DND-41 (cell line): ENCODE measurements around the gene SENP1.
A peak's percentile ranks its signal among the peaks of the same experiment; 100 is the strongest.
"Not testable (repeated sequence)": the region's sequence is repeated elsewhere in the genome, so short reads cannot be mapped to it uniquely, and the experiment has no call there.

Experiments
- ATAC-seq: fragments of 200-7000 bp; cut with Tn5 transposase; 3 replicates; pipeline ENCODE4 v1.9.1; 2021; ENCODE audit warnings: low read depth; ENCODE audit not compliant: insufficient read depth
- DNase-seq: peaks from one replicate; pipeline ENCODE4 v3.0.0-alpha.2; 2020
- H2AFZ ChIP-seq: 2 replicates; pipeline ENCODE4 v1.6.0; 2012; ENCODE audit warnings: low read depth, low read length
- H3K27ac ChIP-seq: 2 replicates; pipeline ENCODE4 v1.5.1; 2012; ENCODE audit warnings: low read length, inconsistent platforms
- H3K27me3 ChIP-seq: fragments of 200-600 bp; sonication (generic); 2 replicates; pipeline ENCODE4 v1.6.0; 2012; ENCODE audit warnings: low read length, mild to moderate bottlenecking, inconsistent platforms; ENCODE audit not compliant: insufficient read depth, poor library complexity
- H3K36me3 ChIP-seq: 2 replicates; pipeline ENCODE4 v1.5.1; 2012; ENCODE audit warnings: low read length, inconsistent platforms; ENCODE audit not compliant: insufficient read depth
- H3K4me1 ChIP-seq: 2 replicates; pipeline ENCODE4 v1.5.1; 2012; ENCODE audit warnings: mild to moderate bottlenecking, low read length; ENCODE audit not compliant: insufficient read depth
- H3K4me2 ChIP-seq: 2 replicates; pipeline ENCODE4 v1.6.0; 2012; ENCODE audit warnings: mild to moderate bottlenecking, moderate library complexity, low read length, inconsistent platforms; ENCODE audit not compliant: insufficient read depth
- H3K4me3 ChIP-seq, 2 experiments: fragments of 200-600 bp in 1 of 2; shearing (Covaris generic) in 1 of 2; 2 replicates each; pipeline ENCODE4 v1.5.1; 2012 to 2016; ENCODE audit warnings: inconsistent platforms in 2 of 2, low read length in 2 of 2, mild to moderate bottlenecking in 2 of 2, low read depth in 1 of 2, moderate library complexity in 1 of 2
- H3K79me2 ChIP-seq: 2 replicates; pipeline ENCODE4 v1.6.0; 2012; ENCODE audit warnings: low read length, inconsistent platforms; ENCODE audit not compliant: insufficient read depth
- H3K9ac ChIP-seq: 2 replicates; pipeline ENCODE4 v1.6.0; 2012; ENCODE audit warnings: low read depth, mild to moderate bottlenecking, inconsistent platforms, low read length, moderate library complexity
- H3K9me3 ChIP-seq: 2 replicates; pipeline ENCODE4 v1.5.1; 2012; ENCODE audit warnings: low read length, moderate library complexity, mild to moderate bottlenecking, inconsistent platforms; ENCODE audit not compliant: insufficient read depth, severe bottlenecking
- H4K20me1 ChIP-seq: 2 replicates; pipeline ENCODE4 v1.6.0; 2012; ENCODE audit warnings: low read length; ENCODE audit not compliant: insufficient read depth
- CTCF ChIP-seq: IDR thresholded peaks from 2 replicates; pipeline ENCODE4 v1.5.1; 2012; ENCODE audit warnings: borderline replicate concordance, low read length, moderate library complexity, mild to moderate bottlenecking; ENCODE audit not compliant: poor library complexity, severe bottlenecking; ENCODE audit errors: extremely low read depth
- EZH2 ChIP-seq: IDR thresholded peaks from 3 replicates; pipeline ENCODE4 v1.6.1; 2012; ENCODE audit warnings: borderline replicate concordance, low read depth, mild to moderate bottlenecking, moderate library complexity, low read length, inconsistent platforms; ENCODE audit not compliant: severe bottlenecking

The SENP1 gene

GRCh38 chr12:48119078-48119833 lies 13.4 kb upstream of the SENP1 start, which contains the start of gene PFKM:
Gene PFKM (plus strand): TSS chr12:48119364. CDS start chr12:48122775, 3,411 bp downstream.
- TF ChIP-seq EZH2 (no peak), CTCF (no peak)
- no peaks in the 10 kb centered on the region for H3K27me3 ChIP-seq
- H3K4me1 ChIP-seq = peaks cover 21% of the 10 kb centered on the region
- peak within 1 kb of the TSS; percentile 16; the same call in 1 of the 2 replicates for H3K27ac ChIP-seq
- H3K4me2 ChIP-seq = peak within 1 kb of the TSS; percentile 63
- H3K4me3 ChIP-seq = peak within 1 kb of the TSS; percentile 32 to 77; a peak in 3 of 4 replicates
- peak within 1 kb of the TSS; percentile 71 for H2AFZ ChIP-seq
- no peaks in the 10 kb centered on the region for H3K79me2 ChIP-seq
- ATAC-seq = peak; percentile 100
- peak within 1 kb of the TSS; percentile 47 for H3K9ac ChIP-seq
- no peaks in the 10 kb centered on the region for H4K20me1 ChIP-seq
- DNase-seq = peak; percentile 84
- H3K36me3 ChIP-seq = peaks cover under 1% of the 10 kb centered on the region; the same call in 1 of the 2 replicates
- H3K9me3 ChIP-seq = no peaks in the 10 kb centered on the region

- Histone ChIP-seq H3K27me3 (no peaks in the 10 kb centered on the region), H3K9ac (peak overlapping the region; percentile 47; the same call in 1 of the 2 replicates), H4K20me1 (no peaks in the 10 kb centered on the region), H3K79me2 (no peaks in the 10 kb centered on the region), H3K36me3 (no peaks in the 10 kb centered on the region), H2AFZ (peak overlapping the region; percentile 71; the same call in 1 of the 2 replicates), H3K4me3 (peak overlapping the region in 1 of 2 experiments; percentile 77; a peak in 1 of 4 replicates), H3K4me1 (peaks cover 21% of the 10 kb centered on the region), H3K27ac (no peak overlapping the region), H3K4me2 (peak overlapping the region; percentile 63), H3K9me3 (no peaks in the 10 kb centered on the region)
- ATAC-seq (no peak), DNase-seq (no peak)
- TF ChIP-seq CTCF (no peak), EZH2 (no peak)
Measured at GRCh38 chr12:48118284-48118871, 12.5 kb upstream of the SENP1 start.

- Histone ChIP-seq H3K4me1 (peaks cover 21% of the 10 kb centered on the region), H3K9ac (no peak overlapping the region), H3K27ac (no peak overlapping the region), H4K20me1 (no peaks in the 10 kb centered on the region), H3K4me3 (no peak overlapping the region), H2AFZ (no peak overlapping the region), H3K79me2 (no peaks in the 10 kb centered on the region), H3K36me3 (no peaks in the 10 kb centered on the region), H3K27me3 (no peaks in the 10 kb centered on the region), H3K4me2 (no peak overlapping the region), H3K9me3 (no peaks in the 10 kb centered on the region)
- TF ChIP-seq EZH2 (no peak), CTCF (no peak)
- DNase-seq (no peak), ATAC-seq (no peak)
Measured at GRCh38 chr12:48115957-48116356, 10.1 kb upstream of the SENP1 start.

- H3K4me3 ChIP-seq, H3K79me2 ChIP-seq, H3K36me3 ChIP-seq, H3K9ac ChIP-seq, H3K27ac ChIP-seq, DNase-seq, H3K9me3 ChIP-seq, H2AFZ ChIP-seq, H3K27me3 ChIP-seq, ATAC-seq, H3K4me2 ChIP-seq, H4K20me1 ChIP-seq: not testable (repeated sequence)
- peaks cover 12% of the 10 kb centered on the region for H3K4me1 ChIP-seq
Measured at GRCh38 chr12:48111312-48111693, 5.4 kb upstream of the SENP1 start.
